SK-N-SH (cell line): ENCODE measurements around the gene AP4B1. TPM values are rescaled to one million over a fixed set of nuclear protein-coding genes. Genes with fewer than 3 reads are reported as not detected.
A peak's percentile ranks its signal among the peaks of the same experiment; 100 is the strongest.

Experiments used
- CTCF ChIA-PET: fragments of 300-600, 350-600 bp; formaldehyde crosslinking; extraction: SDS; loops from one replicate; lab custom pipeline; 2021; lab: Yijun Ruan, JAX
- POLR2A ChIA-PET: fragments of 350-600 bp; sonication (Branson Sonifier 250); formaldehyde crosslinking; extraction: SDS; loops from one replicate; lab custom pipeline; 2020; ENCODE audit warnings: antibody characterized with exemption, inconsistent platforms; lab: Yijun Ruan, JAX
- DNase-seq: peaks from one replicate; pipeline ENCODE4 v3.0.0; 2012
- H2AFZ ChIP-seq: fragments of 200-600 bp; sonication (generic); 2 replicates; pipeline ENCODE4 v1.8.1; 2016; ENCODE audit warnings: antibody characterized with exemption, mild to moderate bottlenecking, low read depth
- H3F3A ChIP-seq: fragments of 200-600 bp; sonication (generic); replicated peaks from 2 replicates; pipeline ENCODE3; 2016; ENCODE audit warnings: antibody characterized with exemption, mild to moderate bottlenecking; ENCODE audit not compliant: insufficient read depth
- H3K27ac ChIP-seq, 2 experiments: fragments of 200-500 bp in 1 of 2; fragments of 200-600 bp in 1 of 2; sonication (Bioruptor generic) in 1 of 2; sonication (generic), shearing (Covaris generic) in 1 of 2; 2 replicates each; pipeline versions ENCODE4 v1.5.1 to v1.6.1; 2014 to 2016; ENCODE audit warnings: low read depth in 2 of 2, inconsistent platforms in 1 of 2, low read length in 1 of 2, mild to moderate bottlenecking in 1 of 2, mixed read lengths in 1 of 2
- H3K27me3 ChIP-seq: fragments of 200-600 bp; sonication (generic), shearing (Covaris generic); 2 replicates; pipeline ENCODE4 v1.6.1; 2016; ENCODE audit warnings: mixed run types; ENCODE audit not compliant: insufficient read depth
- H3K36me3 ChIP-seq, 2 experiments: fragments of 200-500 bp in 1 of 2; fragments of 200-600 bp in 1 of 2; sonication (Bioruptor generic) in 1 of 2; sonication (generic) in 1 of 2; replicated peaks in 1 of 2; 2 replicates each; pipeline versions ENCODE3 to v1.5.1; 2014 to 2016; ENCODE audit warnings: low read length in 1 of 2, mild to moderate bottlenecking in 1 of 2; ENCODE audit not compliant: insufficient read depth in 2 of 2, control insufficient read depth in 1 of 2
- H3K4me1 ChIP-seq, 2 experiments: fragments of 200-500 bp in 1 of 2; fragments of 200-600 bp in 1 of 2; sonication (Bioruptor generic) in 1 of 2; sonication (generic), shearing (Covaris generic) in 1 of 2; 2 replicates each; pipeline versions ENCODE4 v1.5.1 to v1.6.1; 2014 to 2016; ENCODE audit warnings: low read depth in 1 of 2, low read length in 1 of 2, mixed run types in 1 of 2; ENCODE audit not compliant: insufficient read depth in 2 of 2, control insufficient read depth in 1 of 2
- H3K4me2 ChIP-seq: fragments of 200-600 bp; sonication (generic), shearing (Covaris generic); 2 replicates; pipeline ENCODE4 v1.6.1; 2017; ENCODE audit warnings: mixed run types
- H3K4me3 ChIP-seq, 2 experiments: fragments of 200-500 bp in 1 of 2; fragments of 200-600 bp in 1 of 2; sonication (Bioruptor generic) in 1 of 2; sonication (generic), shearing (Covaris generic) in 1 of 2; 2 replicates each; pipeline versions ENCODE4 v1.5.1 to v1.8.1; 2014 to 2016; ENCODE audit warnings: low read depth in 2 of 2, inconsistent platforms in 1 of 2, low read length in 1 of 2, mild to moderate bottlenecking in 1 of 2, mixed read lengths in 1 of 2, moderate library complexity in 1 of 2
- H3K79me2 ChIP-seq: fragments of 200-600 bp; sonication (generic); 2 replicates; pipeline ENCODE4 v1.8.1; 2017; ENCODE audit warnings: mild to moderate bottlenecking; ENCODE audit not compliant: insufficient read depth
- H3K9ac ChIP-seq: fragments of 200-600 bp; sonication (generic); 2 replicates; pipeline ENCODE4 v1.6.1; 2017; ENCODE audit warnings: mixed run types
- H3K9me2 ChIP-seq: fragments of 200-600 bp; sonication (generic); 2 replicates; pipeline ENCODE4 v1.6.1; 2017; ENCODE audit warnings: mixed run types
- H3K9me3 ChIP-seq: fragments of 200-600 bp; sonication (generic); 2 replicates; pipeline ENCODE4 v1.6.1; 2017; ENCODE audit warnings: mixed run types, mild to moderate bottlenecking, moderate library complexity
- H4K20me1 ChIP-seq: fragments of 200-600 bp; sonication (generic); 2 replicates; pipeline ENCODE4 v1.6.1; 2017; ENCODE audit warnings: mild to moderate bottlenecking, mixed run types; ENCODE audit not compliant: insufficient read depth
- CHD2 ChIP-seq: fragments of 150-350 bp; IDR thresholded peaks from 2 replicates; pipeline ENCODE4 v1.6.1; 2018; ENCODE audit warnings: low read length; ENCODE audit not compliant: partially characterized antibody
- ELF1 ChIP-seq: IDR thresholded peaks from 2 replicates; pipeline ENCODE4 v1.4.0; 2012
- EP300 ChIP-seq, 2 experiments: IDR thresholded peaks; 2 replicates each; pipeline versions ENCODE4 v1.4.0 to v1.6.1; 2012; ENCODE audit warnings: borderline replicate concordance in 1 of 2, low read depth in 1 of 2, low read length in 1 of 2
- FOSL2 ChIP-seq: IDR thresholded peaks from 2 replicates; pipeline ENCODE4 v1.4.0; 2012; ENCODE audit warnings: low read depth, mild to moderate bottlenecking, moderate library complexity, borderline replicate concordance
- FOXJ3 ChIP-seq: sonication (generic); formaldehyde crosslinking; IDR thresholded peaks from 2 replicates; pipeline ENCODE4 v1.5.1; 2020; ENCODE audit warnings: mild to moderate bottlenecking, missing genetic modification reagents
- GATA2 ChIP-seq: sonication (generic); formaldehyde crosslinking; IDR thresholded peaks from 2 replicates; pipeline ENCODE4 v1.5.0; 2020; ENCODE audit warnings: mild to moderate bottlenecking, missing genetic modification reagents
- JUND ChIP-seq: IDR thresholded peaks from 2 replicates; pipeline ENCODE4 v1.4.0; 2012
- MEF2A ChIP-seq: IDR thresholded peaks from 2 replicates; pipeline ENCODE4 v1.4.0; 2012; ENCODE audit warnings: low read depth, borderline replicate concordance
- MXI1 ChIP-seq: IDR thresholded peaks from 2 replicates; pipeline ENCODE4 v1.6.1; 2012; ENCODE audit warnings: mild to moderate bottlenecking, low read depth, low read length, improper control_type of control experiment
- NRF1 ChIP-seq: IDR thresholded peaks from 2 replicates; pipeline ENCODE4 v1.6.1; 2012; ENCODE audit warnings: low read depth, mild to moderate bottlenecking, low read length
- RCOR1 ChIP-seq: fragments of 150-350 bp; IDR thresholded peaks from 2 replicates; pipeline ENCODE4 v1.6.1; 2017; ENCODE audit warnings: antibody characterized with exemption, low read length
- RXRA ChIP-seq: IDR thresholded peaks from 2 replicates; pipeline ENCODE4 v1.4.0; 2012; ENCODE audit warnings: low read depth, mild to moderate bottlenecking, borderline replicate concordance
- SIN3A ChIP-seq: IDR thresholded peaks from 2 replicates; pipeline ENCODE4 v1.6.1; 2012; ENCODE audit warnings: low read depth, mild to moderate bottlenecking, low read length, moderate library complexity, borderline replicate concordance
- SMC3 ChIP-seq: IDR thresholded peaks from 2 replicates; pipeline ENCODE4 v1.6.1; 2012; ENCODE audit warnings: low read depth, low read length, improper control_type of control experiment
- TEAD4 ChIP-seq: IDR thresholded peaks from 2 replicates; pipeline ENCODE4 v1.4.0; 2012; ENCODE audit warnings: mild to moderate bottlenecking, borderline replicate concordance; ENCODE audit not compliant: insufficient read depth
- WGBS: methylation state at CpG from one replicate; pipeline ENCODE4 v1.1.6; 2017; ENCODE audit warnings: low lambda C conversion rate; 5-methylcytosine and 5-hydroxymethylcytosine counted together
- polyA plus RNA-seq, 3 experiments: library from polyadenylated mRNA; depleted of rRNA; stranded (reverse); fragments of >200 nt; gene quantifications; 2 replicates each; pipeline ENCODE4 v1.2.3, GENCODE V29; 2012
- TF ChIP-seq, protein P1 (sequence below): IDR thresholded peaks from 2 replicates; pipeline ENCODE4 v1.4.0; 2012; ENCODE audit warnings: low read depth, borderline replicate concordance
- TF ChIP-seq, protein P2 (sequence below): fragments of 150-350 bp; IDR thresholded peaks from 2 replicates; pipeline ENCODE4 v1.6.1; 2016; ENCODE audit warnings: mild to moderate bottlenecking, low read depth, low read length
- TF ChIP-seq, protein P3 (sequence below): fragments of 150-350 bp; IDR thresholded peaks from 2 replicates; pipeline ENCODE4 v1.6.1; 2017; ENCODE audit warnings: antibody characterized with exemption, low read length, low read depth, borderline replicate concordance
- TF ChIP-seq, protein P4 (sequence below): fragments of 200-600 bp; sonication (generic); IDR thresholded peaks from 2 replicates; pipeline ENCODE4 v1.6.1; 2017; ENCODE audit warnings: antibody characterized with exemption, mild to moderate bottlenecking, moderate library complexity
- TF ChIP-seq, protein P5 (sequence below): IDR thresholded peaks from 2 replicates; pipeline ENCODE4 v1.4.0; 2012; ENCODE audit warnings: low read depth

AP4B1 gene
- polyA plus RNA-seq, 1 of the 3 experiments (the other 2 are of a cell fraction), result 11.5 TPM

GRCh38 chr1:113934006-113934405 is 29.4 kb upstream of the AP4B1 start:
- no peak for DNase-seq
- Histone ChIP-seq H3K27me3 (no peaks in the 10 kb centered on the region), H3K4me1 (peaks cover 8 to 22% of the 10 kb centered on the region in 2 experiments), H2AFZ (no peak overlapping the region), H3K9me2 (no peaks in the 10 kb centered on the region), H3K79me2 (peaks cover 94% of the 10 kb centered on the region), H3K4me2 (no peak overlapping the region), H3K27ac (no peak overlapping the region), H3K4me3 (no peak overlapping the region), H3F3A (no peaks in the 10 kb centered on the region), H4K20me1 (peaks cover 82% of the 10 kb centered on the region), H3K36me3 (no peaks in the 10 kb centered on the region), H3K9me3 (no peaks in the 10 kb centered on the region), H3K9ac (no peak overlapping the region)
- TF ChIP-seq RCOR1 (no peak), SIN3A (no peak), MXI1 (no peak), SMC3 (no peak), RXRA (no peak), TEAD4 (no peak), EP300 (IDR thresholded peaks at IDR 0.05; ENCODE audit: borderline replicate concordance in 1 of 2, low read depth in 1 of 2, low read length in 1 of 2) (no peak)
- TF ChIP-seq, protein P1, sequence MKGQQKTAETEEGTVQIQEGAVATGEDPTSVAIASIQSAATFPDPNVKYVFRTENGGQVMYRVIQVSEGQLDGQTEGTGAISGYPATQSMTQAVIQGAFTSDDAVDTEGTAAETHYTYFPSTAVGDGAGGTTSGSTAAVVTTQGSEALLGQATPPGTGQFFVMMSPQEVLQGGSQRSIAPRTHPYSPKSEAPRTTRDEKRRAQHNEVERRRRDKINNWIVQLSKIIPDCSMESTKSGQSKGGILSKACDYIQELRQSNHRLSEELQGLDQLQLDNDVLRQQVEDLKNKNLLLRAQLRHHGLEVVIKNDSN, result no peak
- TF ChIP-seq, protein P2, sequence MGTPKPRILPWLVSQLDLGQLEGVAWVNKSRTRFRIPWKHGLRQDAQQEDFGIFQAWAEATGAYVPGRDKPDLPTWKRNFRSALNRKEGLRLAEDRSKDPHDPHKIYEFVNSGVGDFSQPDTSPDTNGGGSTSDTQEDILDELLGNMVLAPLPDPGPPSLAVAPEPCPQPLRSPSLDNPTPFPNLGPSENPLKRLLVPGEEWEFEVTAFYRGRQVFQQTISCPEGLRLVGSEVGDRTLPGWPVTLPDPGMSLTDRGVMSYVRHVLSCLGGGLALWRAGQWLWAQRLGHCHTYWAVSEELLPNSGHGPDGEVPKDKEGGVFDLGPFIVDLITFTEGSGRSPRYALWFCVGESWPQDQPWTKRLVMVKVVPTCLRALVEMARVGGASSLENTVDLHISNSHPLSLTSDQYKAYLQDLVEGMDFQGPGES, result no peak
- TF ChIP-seq, protein P3, sequence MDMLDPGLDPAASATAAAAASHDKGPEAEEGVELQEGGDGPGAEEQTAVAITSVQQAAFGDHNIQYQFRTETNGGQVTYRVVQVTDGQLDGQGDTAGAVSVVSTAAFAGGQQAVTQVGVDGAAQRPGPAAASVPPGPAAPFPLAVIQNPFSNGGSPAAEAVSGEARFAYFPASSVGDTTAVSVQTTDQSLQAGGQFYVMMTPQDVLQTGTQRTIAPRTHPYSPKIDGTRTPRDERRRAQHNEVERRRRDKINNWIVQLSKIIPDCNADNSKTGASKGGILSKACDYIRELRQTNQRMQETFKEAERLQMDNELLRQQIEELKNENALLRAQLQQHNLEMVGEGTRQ, result no peak
- CTCF ChIA-PET, result interaction anchor here (1.4 to 1.6 kb wide), 2 partner anchors 30 to 44 kb away, joined by 3 to 6 read pairs; no protein-coding TSS in a partner anchor
- POLR2A ChIA-PET, result no interaction called here

DNA sequence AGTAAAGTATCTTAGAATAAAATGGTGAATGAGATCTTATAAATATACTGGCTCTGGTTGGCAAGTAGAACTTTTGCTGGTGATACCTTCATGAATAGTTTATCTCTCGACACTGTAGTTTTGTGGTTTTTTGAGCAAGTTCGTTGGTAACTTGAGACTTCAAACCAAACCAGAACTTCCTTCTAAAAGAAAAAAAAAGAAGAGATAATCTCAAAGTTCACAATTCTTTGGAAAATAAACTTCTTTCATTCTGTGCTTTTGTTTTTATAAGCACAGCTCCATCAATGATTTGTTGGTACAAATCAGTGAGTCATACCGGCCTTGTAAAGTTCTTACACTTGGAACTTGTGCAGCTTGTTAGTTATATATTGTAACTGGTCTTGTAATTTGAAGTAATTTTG is 26.9 kb upstream of the AP4B1 start:
- Histone ChIP-seq H3K9me3 (no peaks in the 10 kb centered on the region), H2AFZ (no peak overlapping the region), H3K9ac (peak overlapping the region; percentile 98), H4K20me1 (peaks cover 57% of the 10 kb centered on the region), H3K27me3 (no peaks in the 10 kb centered on the region), H3K4me2 (peak overlapping the region; percentile 95), H3K79me2 (peaks cover 71% of the 10 kb centered on the region), H3K27ac (peak overlapping the region in 1 of 2 experiments; percentile 89; a peak in 2 of 4 replicates), H3K4me3 (peak overlapping the region; percentile 93 to 99; a peak in 3 of 4 replicates), H3K4me1 (peaks cover 8 to 22% of the 10 kb centered on the region in 2 experiments), H3K9me2 (no peaks in the 10 kb centered on the region), H3F3A (no peaks in the 10 kb centered on the region), H3K36me3 (no peaks in the 10 kb centered on the region)
- no peak for DNase-seq
- CTCF ChIA-PET, result interaction anchor here (0.8 to 2.4 kb wide), 6 partner anchors 14 to 96 kb away, joined by 3 to 8 read pairs (median 4); partner anchors contain the start of gene OLFML3
- 71% methylated on average over 3 of the region's 3 CpGs for WGBS
- POLR2A ChIA-PET, result interaction anchor here (1.0 to 2.9 kb wide), 2 partner anchors 27 to 28 kb away, joined by 3 to 21 read pairs; partner anchors contain the start of genes AP4B1 and DCLRE1B
- TF ChIP-seq NRF1 (no peak), FOSL2 (no peak), CHD2 (no peak), TEAD4 (no peak), ELF1 (no peak), JUND (no peak), MEF2A (no peak), FOXJ3 (no peak), GATA2 (CRISPR knock-in tag) (no peak)
- TF ChIP-seq, protein P4, sequence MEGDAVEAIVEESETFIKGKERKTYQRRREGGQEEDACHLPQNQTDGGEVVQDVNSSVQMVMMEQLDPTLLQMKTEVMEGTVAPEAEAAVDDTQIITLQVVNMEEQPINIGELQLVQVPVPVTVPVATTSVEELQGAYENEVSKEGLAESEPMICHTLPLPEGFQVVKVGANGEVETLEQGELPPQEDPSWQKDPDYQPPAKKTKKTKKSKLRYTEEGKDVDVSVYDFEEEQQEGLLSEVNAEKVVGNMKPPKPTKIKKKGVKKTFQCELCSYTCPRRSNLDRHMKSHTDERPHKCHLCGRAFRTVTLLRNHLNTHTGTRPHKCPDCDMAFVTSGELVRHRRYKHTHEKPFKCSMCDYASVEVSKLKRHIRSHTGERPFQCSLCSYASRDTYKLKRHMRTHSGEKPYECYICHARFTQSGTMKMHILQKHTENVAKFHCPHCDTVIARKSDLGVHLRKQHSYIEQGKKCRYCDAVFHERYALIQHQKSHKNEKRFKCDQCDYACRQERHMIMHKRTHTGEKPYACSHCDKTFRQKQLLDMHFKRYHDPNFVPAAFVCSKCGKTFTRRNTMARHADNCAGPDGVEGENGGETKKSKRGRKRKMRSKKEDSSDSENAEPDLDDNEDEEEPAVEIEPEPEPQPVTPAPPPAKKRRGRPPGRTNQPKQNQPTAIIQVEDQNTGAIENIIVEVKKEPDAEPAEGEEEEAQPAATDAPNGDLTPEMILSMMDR, result no peak
- TF ChIP-seq, protein P5, sequence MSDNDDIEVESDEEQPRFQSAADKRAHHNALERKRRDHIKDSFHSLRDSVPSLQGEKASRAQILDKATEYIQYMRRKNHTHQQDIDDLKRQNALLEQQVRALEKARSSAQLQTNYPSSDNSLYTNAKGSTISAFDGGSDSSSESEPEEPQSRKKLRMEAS, result no peak
